Upper lobe of left lung (tissue), 4 donors: Measurements from ENCODE around the gene GADD45G.

Experiments used
- EP300 ChIP-seq, 4 donors: sonication (generic); formaldehyde crosslinking; IDR thresholded peaks; one replicate each; pipeline ENCODE4 v1.5.1; 2017; ENCODE audit warnings: antibody characterized with exemption in 4 of 4, control low read depth in 2 of 4
- POLR2A ChIP-seq, 4 donors: fragments of 450-650 bp; IDR thresholded peaks; one replicate each; pipeline ENCODE4 v1.5.1; 2016 to 2017; ENCODE audit warnings: antibody characterized with exemption in 4 of 4, mild to moderate bottlenecking in 2 of 4
- TF ChIP-seq, protein P1 (sequence below), 6 experiments: fragments of 450-650 bp in 4 of 6; fragments of 200-600 bp in 2 of 6; sonication (generic) in 2 of 6; IDR thresholded peaks; one replicate each; pipeline ENCODE4 v1.5.1; 2016 to 2019; ENCODE audit warnings: antibody characterized with exemption in 6 of 6

DNA sequence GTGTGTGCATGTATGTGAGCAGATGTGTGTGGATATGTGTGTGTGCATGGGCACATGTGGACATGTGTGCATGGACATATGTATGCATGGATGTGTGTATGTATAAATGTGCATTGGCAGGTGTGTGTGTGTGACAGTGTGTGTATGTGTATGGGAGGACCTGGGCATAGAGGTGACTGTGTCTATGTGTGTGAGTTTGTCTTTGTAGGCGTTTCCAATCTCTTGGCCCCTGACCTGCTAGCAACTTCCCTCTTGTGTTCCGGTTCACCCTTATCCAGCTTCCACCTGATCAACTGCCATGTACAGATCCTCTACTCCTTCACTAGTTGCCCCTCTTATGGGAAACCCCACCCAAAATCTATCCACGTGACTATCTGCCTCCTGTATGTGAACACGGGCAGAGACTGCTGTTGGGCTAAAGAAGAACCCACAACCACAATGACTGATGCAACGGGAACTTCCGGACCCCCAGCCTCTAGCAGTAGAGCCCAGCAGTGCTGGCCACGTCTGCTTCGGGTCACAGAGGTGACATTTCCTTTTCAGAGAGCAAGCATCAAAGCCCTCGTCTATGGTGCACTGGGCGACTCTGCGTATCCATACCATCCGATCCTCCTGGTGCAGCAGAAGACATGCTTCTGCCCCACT, 24.9 kb upstream of the GADD45G start:
- TF ChIP-seq, protein P1, sequence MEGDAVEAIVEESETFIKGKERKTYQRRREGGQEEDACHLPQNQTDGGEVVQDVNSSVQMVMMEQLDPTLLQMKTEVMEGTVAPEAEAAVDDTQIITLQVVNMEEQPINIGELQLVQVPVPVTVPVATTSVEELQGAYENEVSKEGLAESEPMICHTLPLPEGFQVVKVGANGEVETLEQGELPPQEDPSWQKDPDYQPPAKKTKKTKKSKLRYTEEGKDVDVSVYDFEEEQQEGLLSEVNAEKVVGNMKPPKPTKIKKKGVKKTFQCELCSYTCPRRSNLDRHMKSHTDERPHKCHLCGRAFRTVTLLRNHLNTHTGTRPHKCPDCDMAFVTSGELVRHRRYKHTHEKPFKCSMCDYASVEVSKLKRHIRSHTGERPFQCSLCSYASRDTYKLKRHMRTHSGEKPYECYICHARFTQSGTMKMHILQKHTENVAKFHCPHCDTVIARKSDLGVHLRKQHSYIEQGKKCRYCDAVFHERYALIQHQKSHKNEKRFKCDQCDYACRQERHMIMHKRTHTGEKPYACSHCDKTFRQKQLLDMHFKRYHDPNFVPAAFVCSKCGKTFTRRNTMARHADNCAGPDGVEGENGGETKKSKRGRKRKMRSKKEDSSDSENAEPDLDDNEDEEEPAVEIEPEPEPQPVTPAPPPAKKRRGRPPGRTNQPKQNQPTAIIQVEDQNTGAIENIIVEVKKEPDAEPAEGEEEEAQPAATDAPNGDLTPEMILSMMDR (IDR thresholded peaks at IDR 0.05) = no peak
- TF ChIP-seq EP300 (IDR thresholded peaks at IDR 0.05) (no peak), POLR2A (IDR thresholded peaks at IDR 0.05) (no peak)
